ENCODE results near the gene GRM7. TPM values are rescaled to one million over a fixed set of nuclear protein-coding genes. Genes with fewer than 3 reads are reported as not detected.

Gene GRM7
- total RNA-seq, 1 donor from 2014 or later: 9.9 TPM

- Mint-ChIP-seq H3K27me3 (peaks cover 3% of the 10 kb centered on the region), H3K36me3 (no peaks in the 10 kb centered on the region), H3K27ac (no peak overlapping the region), H3K4me3 (no peak overlapping the region), H3K9me3 (no peaks in the 10 kb centered on the region), H3K4me1 (ENCODE audit: unreplicated experiment) (no peaks in the 10 kb centered on the region)
- TF ChIP-seq CTCF (conservative IDR thresholded peaks at IDR 0.05): no peak
- no peak for DNase-seq (ENCODE audit: extremely low spot score, unreplicated experiment)
Measured at GRCh38 chr3:7710284-7710683, 849.4 kb downstream of the GRM7 start.

- Mint-ChIP-seq H3K4me3 (no peak overlapping the region), H3K4me1 (ENCODE audit: unreplicated experiment) (no peaks in the 10 kb centered on the region), H3K9me3 (no peaks in the 10 kb centered on the region), H3K36me3 (no peaks in the 10 kb centered on the region), H3K27ac (no peak overlapping the region), H3K27me3 (peaks cover 10% of the 10 kb centered on the region)
- TF ChIP-seq CTCF (conservative IDR thresholded peaks at IDR 0.05): no peak
- no peak for DNase-seq (ENCODE audit: extremely low spot score, unreplicated experiment)
Measured at GRCh38 chr3:7713724-7714123, 852.8 kb downstream of the GRM7 start.

DNA sequence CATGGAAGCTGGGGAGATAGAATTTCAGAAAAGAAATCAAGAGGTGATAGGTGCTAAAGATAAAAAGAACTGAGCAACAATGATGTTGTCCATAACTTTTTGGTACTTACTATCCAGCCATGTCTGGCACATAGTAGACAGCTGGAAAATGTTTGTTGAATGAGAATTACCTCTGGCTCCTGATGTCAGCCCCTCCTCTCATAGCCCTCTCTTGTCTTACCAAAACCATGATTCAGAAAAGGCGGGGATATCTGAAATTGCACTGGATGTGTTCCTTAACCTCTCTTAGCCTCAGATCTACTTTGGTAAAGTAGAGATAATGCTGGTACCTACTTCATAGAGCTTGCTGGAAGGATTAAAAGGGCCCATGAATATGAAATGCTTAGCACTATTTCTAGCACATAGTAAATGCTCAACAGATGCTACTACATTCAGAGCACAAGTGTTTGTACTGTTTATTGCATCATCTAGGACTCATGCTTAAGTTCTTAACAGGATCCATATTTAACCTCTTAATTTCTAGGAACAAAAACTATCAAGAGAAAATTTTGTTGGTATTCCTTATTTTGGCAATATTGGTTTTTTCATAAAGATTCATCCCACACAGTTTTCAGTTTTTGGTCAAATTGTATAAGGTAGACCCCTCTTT lies 859.9 kb downstream of the GRM7 start:
- DNase-seq (ENCODE audit: extremely low spot score, unreplicated experiment): no peak
- H3K9me3 Mint-ChIP-seq: no peaks in the 10 kb centered on the region
- H3K4me1 Mint-ChIP-seq (ENCODE audit: unreplicated experiment): no peaks in the 10 kb centered on the region
- H3K27ac Mint-ChIP-seq: no peak overlapping the region
- no peak overlapping the region for H3K4me3 Mint-ChIP-seq
- H3K27me3 Mint-ChIP-seq: peaks cover 5% of the 10 kb centered on the region
- no peak for TF ChIP-seq CTCF (conservative IDR thresholded peaks at IDR 0.05)
- H3K36me3 Mint-ChIP-seq: no peaks in the 10 kb centered on the region

GRCh38 chr3:7721869-7722268 lies 861.0 kb downstream of the GRM7 start:
- H3K4me3 Mint-ChIP-seq: no peak overlapping the region
- H3K27ac Mint-ChIP-seq: no peak overlapping the region
- no peak for TF ChIP-seq CTCF (conservative IDR thresholded peaks at IDR 0.05)
- no peaks in the 10 kb centered on the region for H3K4me1 Mint-ChIP-seq (ENCODE audit: unreplicated experiment)
- no peaks in the 10 kb centered on the region for H3K36me3 Mint-ChIP-seq
- no peaks in the 10 kb centered on the region for H3K9me3 Mint-ChIP-seq
- H3K27me3 Mint-ChIP-seq: no peaks in the 10 kb centered on the region
- no peak for DNase-seq (ENCODE audit: extremely low spot score, unreplicated experiment)

DNA sequence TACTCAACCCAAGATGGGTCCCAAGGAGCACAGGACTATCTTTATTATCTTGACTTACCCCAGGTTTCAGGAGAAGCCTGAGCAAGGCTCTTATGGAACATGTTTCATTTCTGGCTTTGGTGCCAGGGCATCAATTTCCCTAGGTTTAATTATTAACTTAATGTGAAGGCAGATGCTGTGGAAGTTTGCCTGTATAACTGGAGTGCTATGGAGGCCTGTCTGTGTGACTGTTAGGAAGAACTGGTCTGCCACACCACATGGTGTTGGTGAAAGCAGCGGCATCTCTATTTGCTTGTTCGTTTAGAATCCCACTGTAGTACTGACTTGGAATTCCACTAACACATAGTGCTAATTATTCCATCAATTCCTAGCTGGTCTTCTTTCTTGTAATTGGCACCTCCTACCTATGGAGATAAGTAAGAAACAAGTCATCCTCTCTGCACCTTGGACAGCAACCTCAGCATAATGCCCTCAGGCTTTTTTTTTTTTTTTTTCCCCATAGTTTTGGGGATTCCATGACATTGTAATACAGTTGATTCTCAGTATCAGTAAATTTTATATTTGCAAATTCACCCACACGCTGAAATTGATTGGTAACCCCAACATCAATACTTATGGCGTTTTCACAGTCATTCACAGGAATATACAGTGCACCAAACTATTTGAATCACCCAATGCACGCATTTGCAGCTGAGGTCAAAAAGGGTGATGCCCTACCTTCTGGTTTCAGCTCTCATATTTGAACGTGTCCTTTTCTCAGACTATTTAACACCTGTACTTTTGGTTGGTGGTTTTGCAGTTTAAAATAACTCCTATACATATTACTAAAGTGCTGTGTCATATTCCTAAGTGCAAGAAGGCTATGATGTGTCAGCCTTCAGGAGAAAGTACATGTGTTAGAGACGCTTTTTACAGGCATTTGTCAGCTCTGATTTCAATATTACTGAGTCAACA lies 867.9 kb downstream of the GRM7 start:
- Mint-ChIP-seq H3K4me1 (ENCODE audit: unreplicated experiment) (no peaks in the 10 kb centered on the region), H3K9me3 (peaks cover 4% of the 10 kb centered on the region), H3K4me3 (no peak overlapping the region), H3K36me3 (no peaks in the 10 kb centered on the region), H3K27me3 (no peaks in the 10 kb centered on the region), H3K27ac (no peak overlapping the region)
- DNase-seq (ENCODE audit: extremely low spot score, unreplicated experiment): no peak
- no peak for TF ChIP-seq CTCF (conservative IDR thresholded peaks at IDR 0.05)
